Measurements from ENCODE around the gene CARD9.
"Not testable (repeated sequence)": the region's sequence is repeated elsewhere in the genome, so short reads cannot be mapped to it uniquely, and the experiment has no call there.

The CARD9 gene

DNA sequence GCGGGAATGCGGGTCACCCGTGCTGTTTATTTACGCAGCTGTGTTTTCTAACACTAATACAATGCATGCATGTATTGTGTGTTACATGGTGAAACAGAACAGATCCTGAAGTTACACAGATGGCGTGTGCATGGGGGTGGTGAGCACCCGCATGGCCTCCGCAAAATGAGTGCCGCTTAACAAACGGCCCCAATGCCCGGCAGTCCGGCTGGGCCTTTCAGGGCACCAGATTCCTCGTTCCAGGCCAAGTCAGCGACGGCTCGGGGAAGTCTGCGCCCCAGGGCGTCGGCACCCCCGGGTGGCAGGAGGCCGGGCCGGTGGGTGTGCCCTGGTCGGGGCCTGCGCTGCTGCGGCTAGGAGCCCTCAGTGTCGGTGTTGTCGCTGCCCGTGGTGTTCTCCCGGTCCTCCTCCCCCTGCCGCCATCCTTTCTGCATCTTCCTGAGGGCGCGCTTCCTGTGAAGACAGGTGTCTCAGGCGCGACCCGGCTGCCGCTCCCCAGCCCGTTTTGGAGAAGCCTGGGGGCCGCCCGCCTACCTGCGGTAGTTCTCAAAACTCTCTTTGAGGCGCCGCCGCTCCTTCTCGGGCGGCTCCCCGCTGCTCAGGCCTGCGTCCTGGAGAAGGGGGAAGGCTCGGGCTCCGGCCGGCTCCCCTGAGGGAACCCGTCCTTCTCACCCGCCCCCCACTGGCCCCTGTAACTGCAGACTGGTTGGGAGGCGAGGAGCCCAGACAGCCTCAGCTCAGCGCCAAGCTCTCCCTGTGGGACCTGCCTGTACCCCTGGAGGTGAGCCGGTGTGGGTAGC lies 9.3 kb downstream of the CARD9 start:
- no peak for DNase-seq (ENCODE audit: low read depth)

- peak; percentile 90 for DNase-seq (ENCODE audit: low read depth)
These were observed 10.1 kb downstream of the CARD9 start, which contains the start of gene DNLZ for GRCh38 chr9:136363106-136363948. TSS of gene DNLZ (minus strand) at chr9:136363744. CDS start at chr9:136363714, 30 bp downstream.

- no peak for DNase-seq (ENCODE audit: low read depth)
These were observed 11.1 kb downstream of the CARD9 start for GRCh38 chr9:136362450-136362784.

- no peak for DNase-seq (ENCODE audit: low read depth)
These were observed 11.6 kb downstream of the CARD9 start for GRCh38 chr9:136361754-136362449.

DNA sequence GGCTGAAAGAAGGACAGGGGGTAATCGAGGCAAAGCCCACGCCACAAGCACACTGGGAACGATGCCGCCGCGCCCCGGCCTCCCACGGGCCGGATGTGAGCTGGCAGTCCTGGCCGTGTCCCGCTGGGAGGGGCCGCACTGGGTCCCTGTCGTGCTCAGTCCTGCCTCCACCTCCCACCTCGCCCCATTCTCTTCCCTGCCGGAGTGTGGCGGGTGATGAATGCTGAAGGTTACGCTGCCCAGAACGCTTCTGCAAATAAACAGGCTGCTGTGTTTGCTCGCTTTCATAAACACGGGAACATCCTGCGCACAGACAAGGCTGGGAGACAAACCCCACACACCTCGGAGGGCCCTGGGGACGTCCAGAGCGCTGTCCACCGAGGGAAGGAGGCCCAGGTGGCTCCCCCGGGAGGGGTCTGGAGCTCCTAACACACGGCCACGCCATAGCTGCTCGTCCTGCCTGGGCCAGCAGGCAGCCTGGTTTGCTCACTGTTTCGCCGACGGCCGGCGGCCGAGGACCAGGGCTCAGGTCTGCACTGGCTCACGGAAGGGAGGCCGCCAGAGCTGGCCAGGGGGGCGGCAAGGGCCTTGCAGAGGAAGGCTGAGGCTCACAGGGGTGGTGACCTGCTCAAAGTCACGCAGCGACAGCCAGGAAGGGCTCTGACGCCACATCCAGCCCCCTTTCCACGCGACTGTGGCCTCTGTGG lies 12.3 kb downstream of the CARD9 start:
- DNase-seq (ENCODE audit: low read depth): no peak

GRCh38 chr9:136359774-136360718 lies 13.4 kb downstream of the CARD9 start:
- DNase-seq (ENCODE audit: low read depth): no peak

- no peak for DNase-seq (ENCODE audit: low read depth)
These were observed 14.6 kb downstream of the CARD9 start for GRCh38 chr9:136358888-136359287.

DNA sequence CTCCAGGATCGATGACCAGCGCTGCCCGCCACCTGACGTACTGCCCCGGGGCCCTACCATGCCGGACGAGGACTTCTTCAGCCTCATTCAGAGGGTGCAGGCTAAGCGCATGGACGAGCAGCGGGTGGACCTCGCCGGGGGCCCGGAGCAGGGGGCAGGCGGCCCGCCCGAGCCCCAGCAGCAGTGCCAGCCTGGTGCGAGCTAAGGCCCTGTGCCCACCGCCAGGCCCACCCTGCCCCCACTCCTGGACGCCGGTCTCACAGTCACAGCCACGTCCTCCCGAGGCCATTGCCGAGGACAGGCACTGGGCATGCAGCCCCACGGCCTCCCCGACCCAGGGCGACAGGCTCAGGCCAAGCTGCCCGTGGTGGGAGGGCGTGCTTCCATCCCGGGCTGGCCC lies 15.5 kb downstream of the CARD9 start:
- DNase-seq (ENCODE audit: low read depth): no peak

DNA sequence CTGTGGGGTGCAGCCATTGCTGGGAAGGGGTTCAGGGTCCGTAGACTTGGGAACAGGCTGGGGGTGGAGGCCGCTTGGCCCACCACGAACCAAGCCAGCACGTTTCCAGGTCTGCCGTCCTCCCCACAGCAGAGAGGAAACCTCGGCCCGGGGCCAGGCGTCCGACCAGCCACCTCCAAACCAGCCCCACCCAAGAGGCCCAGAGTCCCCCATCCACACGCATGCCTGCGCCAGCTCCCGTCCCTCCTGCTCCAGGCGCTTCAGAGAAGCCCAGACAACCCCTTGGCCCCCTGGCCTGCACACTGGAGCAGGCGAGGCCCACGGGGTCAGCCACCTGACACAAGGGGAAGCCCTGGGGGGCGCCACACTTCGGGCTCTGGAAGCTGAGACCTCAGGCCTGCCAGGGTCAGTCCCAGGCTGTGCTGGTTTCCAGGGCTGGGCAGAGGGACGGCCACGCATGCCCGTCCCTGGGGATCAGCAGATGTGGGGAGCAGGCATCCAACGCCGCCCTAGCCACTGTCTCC lies 16.2 kb downstream of the CARD9 start:
- DNase-seq (ENCODE audit: low read depth): no peak

DNA sequence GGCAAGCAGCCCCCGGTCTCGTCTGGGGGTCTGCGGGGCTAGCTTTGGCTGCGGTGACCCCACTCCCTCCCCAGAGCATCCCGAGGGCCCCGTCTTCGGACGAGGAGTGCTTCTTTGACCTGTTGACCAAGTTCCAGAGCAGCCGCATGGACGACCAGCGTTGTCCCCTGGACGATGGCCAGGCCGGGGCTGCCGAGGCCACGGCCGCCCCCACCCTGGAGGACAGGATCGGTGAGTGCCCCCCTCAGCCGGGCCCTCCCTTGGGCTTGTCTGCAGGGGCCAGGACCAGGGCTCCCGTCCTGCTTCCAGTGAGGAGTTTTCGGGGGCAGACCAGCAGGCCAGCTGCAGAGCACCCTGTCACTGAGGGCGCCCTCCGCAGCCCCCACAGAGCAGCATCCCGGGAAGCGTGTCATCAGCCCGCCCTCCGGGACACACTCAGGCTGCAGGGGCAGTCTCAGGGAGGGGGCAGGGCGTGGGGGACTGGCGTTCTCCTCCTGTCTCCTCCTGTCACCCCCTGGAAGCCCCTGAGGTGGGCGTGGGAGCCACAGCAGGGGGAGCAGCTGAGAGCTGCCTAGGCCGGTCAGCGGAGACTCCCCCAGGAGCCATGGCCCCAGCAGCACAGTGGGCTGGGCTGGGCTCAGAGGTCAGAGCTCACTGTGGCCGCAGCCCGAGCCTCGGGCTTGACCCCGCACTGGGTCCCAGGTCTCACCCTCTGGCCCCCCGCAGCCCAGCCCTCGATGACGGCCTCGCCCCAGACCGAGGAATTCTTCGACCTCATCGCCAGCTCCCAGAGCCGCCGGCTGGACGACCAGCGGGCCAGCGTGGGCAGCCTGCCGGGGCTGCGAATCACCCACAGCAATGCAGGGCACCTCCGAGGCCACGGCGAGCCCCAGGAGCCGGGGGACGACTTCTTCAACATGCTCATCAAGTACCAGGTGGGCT lies 17.6 kb downstream of the CARD9 start:
- no peak for DNase-seq (ENCODE audit: low read depth)

DNA sequence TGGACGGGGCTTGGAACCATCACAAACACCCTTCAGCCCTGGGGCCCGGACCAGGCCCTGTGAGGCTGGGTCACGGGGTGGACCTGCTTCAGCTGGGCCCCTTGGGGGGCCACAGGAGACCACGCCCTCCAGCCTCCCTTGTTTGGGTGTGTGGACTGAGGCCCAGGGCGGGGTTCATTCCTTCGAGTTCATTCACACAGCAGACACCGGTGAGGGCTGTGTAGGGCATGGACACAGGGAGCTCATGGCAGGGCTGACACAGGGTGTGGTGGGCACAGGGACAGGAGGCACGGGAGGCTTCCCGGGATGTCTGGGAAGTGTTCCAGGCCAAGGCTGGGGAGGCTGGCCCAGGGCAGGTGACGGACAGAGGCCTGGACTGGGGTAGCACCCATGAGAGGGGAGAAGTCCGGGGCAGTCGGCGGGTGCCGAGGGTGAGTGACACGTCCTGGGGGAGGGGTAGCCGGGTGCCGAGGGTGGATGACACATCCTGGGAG lies 18.8 kb downstream of the CARD9 start:
- DNase-seq (ENCODE audit: low read depth): no peak

- DNase-seq (ENCODE audit: low read depth): no peak
These were observed 19.5 kb downstream of the CARD9 start for GRCh38 chr9:136353757-136354488.

- DNase-seq (ENCODE audit: low read depth): no peak
These were observed 20.4 kb downstream of the CARD9 start for GRCh38 chr9:136353088-136353487.

DNA sequence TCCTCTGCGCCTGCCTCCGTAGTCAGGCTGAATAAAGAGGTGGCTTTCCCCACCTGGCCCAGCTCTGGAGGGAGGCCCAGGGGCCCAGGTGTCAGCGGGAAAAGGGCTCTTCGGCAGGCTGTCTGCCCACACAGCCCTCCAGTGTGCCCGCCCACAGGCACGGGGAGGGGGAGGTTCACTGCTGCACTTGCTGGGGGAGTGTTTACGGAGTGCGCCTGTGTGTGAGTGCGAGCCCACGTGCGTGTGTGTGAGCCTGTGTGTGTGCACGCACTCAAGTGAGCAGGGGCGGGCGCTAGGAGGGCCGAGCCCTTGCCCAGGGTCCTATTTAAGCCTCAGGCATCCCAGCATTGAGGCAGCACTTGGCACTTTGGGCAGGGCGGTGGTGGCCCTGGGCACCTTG lies 20.8 kb downstream of the CARD9 start:
- no peak for DNase-seq (ENCODE audit: low read depth)

GRCh38 chr9:136351868-136352267 lies 21.6 kb downstream of the CARD9 start:
- DNase-seq (ENCODE audit: low read depth): not testable (repeated sequence)

GRCh38 chr9:136351252-136351800 lies 22.1 kb downstream of the CARD9 start:
- DNase-seq (ENCODE audit: low read depth): no peak

GRCh38 chr9:136349546-136349945 lies 23.9 kb downstream of the CARD9 start:
- DNase-seq (ENCODE audit: low read depth): no peak

GRCh38 chr9:136348691-136349090 lies 24.8 kb downstream of the CARD9 start:
- DNase-seq (ENCODE audit: low read depth): no peak
